Stimulated activated CD8-positive, alpha-beta memory T cell treated with anti-CD3 and anti-CD28 coated beads, Interleukin-15, amount 100 ng/mL, for 24 hours (primary cell): ENCODE results near the gene PARP1.

Source experiments
- DNase-seq: peaks from one replicate; pipeline ENCODE4 v3.0.0-alpha.2; 2020; ENCODE audit warnings: low read depth

PARP1 gene

GRCh38 chr1:226405411-226405988, 2.4 kb downstream of the PARP1 start:
- DNase-seq: no peak

- DNase-seq: no peak
These were observed 3.0 kb downstream of the PARP1 start for GRCh38 chr1:226404904-226405222.

- no peak for DNase-seq
These were observed 3.6 kb downstream of the PARP1 start for GRCh38 chr1:226404063-226404903.

- DNase-seq: no peak
These were observed 4.5 kb downstream of the PARP1 start for GRCh38 chr1:226403201-226404034.

GRCh38 chr1:226402739-226403165, 5.1 kb downstream of the PARP1 start:
- no peak for DNase-seq

GRCh38 chr1:226401355-226402303, 6.3 kb downstream of the PARP1 start:
- no peak for DNase-seq

- no peak for DNase-seq
These were observed 7.2 kb downstream of the PARP1 start for GRCh38 chr1:226400519-226401354.

- DNase-seq: no peak
These were observed 9.8 kb downstream of the PARP1 start for GRCh38 chr1:226397955-226398636.

GRCh38 chr1:226397011-226397926, 10.6 kb downstream of the PARP1 start:
- no peak for DNase-seq

GRCh38 chr1:226395753-226396152, 12.1 kb downstream of the PARP1 start:
- no peak for DNase-seq

GRCh38 chr1:226394462-226394861, 13.4 kb downstream of the PARP1 start:
- no peak for DNase-seq

GRCh38 chr1:226390681-226391080, 17.2 kb downstream of the PARP1 start:
- DNase-seq: no peak

- no peak for DNase-seq
These were observed 19.8 kb downstream of the PARP1 start for GRCh38 chr1:226388131-226388530.

- DNase-seq: no peak
These were observed 23.2 kb downstream of the PARP1 start for GRCh38 chr1:226384717-226385116.

- DNase-seq: no peak
These were observed 23.9 kb downstream of the PARP1 start for GRCh38 chr1:226384040-226384439.

- no peak for DNase-seq
These were observed 25.9 kb downstream of the PARP1 start for GRCh38 chr1:226382030-226382429.

- no peak for DNase-seq
These were observed 26.5 kb downstream of the PARP1 start for GRCh38 chr1:226381226-226381998.

GRCh38 chr1:226378071-226378470, 29.8 kb downstream of the PARP1 start:
- DNase-seq: no peak
